Right atrium auricular region (tissue), 2 donors: ENCODE data around the gene ANKRD9. TPM values are rescaled to one million over a fixed set of nuclear protein-coding genes. Genes with fewer than 3 reads are reported as not detected.

Experiments used
- DNase-seq: peaks from one replicate; pipeline ENCODE4 v3.0.0-alpha.2; 2019; ENCODE audit warnings: low spot score
- H3K27ac ChIP-seq, 2 donors: fragments of 200-600 bp; sonication (generic); 1 replicate in 1 of 2; 2 replicates in 1 of 2; pipeline ENCODE4 v1.5.1; 2016 to 2019
- H3K27me3 ChIP-seq, 2 donors: fragments of 200-600 bp; sonication (generic); one replicate each; pipeline versions ENCODE4 v1.5.1 to v1.6.0; 2017 to 2019
- H3K36me3 ChIP-seq: fragments of 200-600 bp; sonication (generic); one replicate; pipeline ENCODE4 v1.5.1; 2016
- H3K4me1 ChIP-seq, 2 donors: fragments of 200-600 bp; sonication (generic); one replicate each; pipeline versions ENCODE4 v1.5.1 to v1.6.0; 2017 to 2019
- H3K4me3 ChIP-seq, 2 donors: fragments of 200-600 bp; sonication (generic); 1 replicate in 1 of 2; 2 replicates in 1 of 2; pipeline ENCODE4 v1.5.1; 2017 to 2019; ENCODE audit warnings: mild to moderate bottlenecking in 1 of 2, moderate library complexity in 1 of 2
- H3K9me3 ChIP-seq, 2 donors: fragments of 200-600 bp; sonication (generic); one replicate each; pipeline ENCODE4 v1.5.1; 2019
- CTCF ChIP-seq, 2 donors: fragments of 200-600 bp; sonication (generic); IDR thresholded peaks; one replicate each; pipeline ENCODE4 v1.5.1; 2019; ENCODE audit warnings: antibody characterized with exemption in 2 of 2
- total RNA-seq, 2 donors: library from RNA; depleted of rRNA; stranded (reverse); fragments of >200 nt; gene quantifications; one replicate each; pipeline ENCODE4 v1.1.0, GENCODE V29; 2016

The ANKRD9 gene
- total RNA-seq, 2 donors from 2014 or later: 144 to 158 TPM

- H3K27ac ChIP-seq: no peak overlapping the region
- no peak for TF ChIP-seq CTCF (IDR thresholded peaks at IDR 0.05)
- no peak overlapping the region for H3K4me3 ChIP-seq
- peaks cover 1% of the 10 kb centered on the region for H3K36me3 ChIP-seq
- no peaks in the 10 kb centered on the region for H3K9me3 ChIP-seq
- no peak for DNase-seq
- H3K4me1 ChIP-seq: no peaks in the 10 kb centered on the region
- no peaks in the 10 kb centered on the region for H3K27me3 ChIP-seq
These were observed 17.6 kb downstream of the ANKRD9 start for GRCh38 chr14:102491786-102492530.

GRCh38 chr14:102491366-102491765 is 18.2 kb downstream of the ANKRD9 start:
- Histone ChIP-seq H3K4me3 (no peak overlapping the region), H3K4me1 (no peaks in the 10 kb centered on the region), H3K9me3 (no peaks in the 10 kb centered on the region), H3K36me3 (no peaks in the 10 kb centered on the region), H3K27me3 (no peaks in the 10 kb centered on the region), H3K27ac (no peak overlapping the region)
- no peak for DNase-seq
- TF ChIP-seq CTCF (IDR thresholded peaks at IDR 0.05): no peak

GRCh38 chr14:102490456-102490855 is 19.1 kb downstream of the ANKRD9 start:
- DNase-seq: no peak
- no peak overlapping the region for H3K4me3 ChIP-seq
- no peak for TF ChIP-seq CTCF (IDR thresholded peaks at IDR 0.05)
- H3K27me3 ChIP-seq: no peaks in the 10 kb centered on the region
- no peaks in the 10 kb centered on the region for H3K9me3 ChIP-seq
- no peaks in the 10 kb centered on the region for H3K36me3 ChIP-seq
- H3K4me1 ChIP-seq: no peaks in the 10 kb centered on the region
- no peak overlapping the region for H3K27ac ChIP-seq

DNA sequence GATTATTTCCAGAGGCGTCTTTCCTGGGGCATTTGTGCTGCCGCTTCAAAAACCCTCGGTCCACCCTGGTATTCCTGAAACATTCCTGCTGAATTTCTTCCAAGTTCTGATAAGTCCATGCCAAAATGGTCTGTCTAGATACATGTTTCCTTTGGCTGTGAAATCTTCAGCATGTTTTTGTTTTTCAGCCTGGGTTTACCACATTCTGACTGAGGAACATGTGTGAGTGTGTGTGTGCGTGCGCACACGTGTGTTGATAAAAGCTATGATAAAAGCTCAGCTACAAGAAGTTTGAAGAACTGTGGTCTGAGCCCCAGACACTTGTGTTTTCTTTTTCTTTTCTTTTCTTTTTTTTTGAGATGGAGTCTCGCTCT is 22.4 kb downstream of the ANKRD9 start:
- no peak for DNase-seq
- Histone ChIP-seq H3K4me3 (no peak overlapping the region), H3K9me3 (no peaks in the 10 kb centered on the region), H3K27me3 (no peaks in the 10 kb centered on the region), H3K4me1 (no peaks in the 10 kb centered on the region), H3K36me3 (no peaks in the 10 kb centered on the region), H3K27ac (peak overlapping the region in 1 of 2 donors; percentile 32)
- no peak for TF ChIP-seq CTCF (IDR thresholded peaks at IDR 0.05)

DNA sequence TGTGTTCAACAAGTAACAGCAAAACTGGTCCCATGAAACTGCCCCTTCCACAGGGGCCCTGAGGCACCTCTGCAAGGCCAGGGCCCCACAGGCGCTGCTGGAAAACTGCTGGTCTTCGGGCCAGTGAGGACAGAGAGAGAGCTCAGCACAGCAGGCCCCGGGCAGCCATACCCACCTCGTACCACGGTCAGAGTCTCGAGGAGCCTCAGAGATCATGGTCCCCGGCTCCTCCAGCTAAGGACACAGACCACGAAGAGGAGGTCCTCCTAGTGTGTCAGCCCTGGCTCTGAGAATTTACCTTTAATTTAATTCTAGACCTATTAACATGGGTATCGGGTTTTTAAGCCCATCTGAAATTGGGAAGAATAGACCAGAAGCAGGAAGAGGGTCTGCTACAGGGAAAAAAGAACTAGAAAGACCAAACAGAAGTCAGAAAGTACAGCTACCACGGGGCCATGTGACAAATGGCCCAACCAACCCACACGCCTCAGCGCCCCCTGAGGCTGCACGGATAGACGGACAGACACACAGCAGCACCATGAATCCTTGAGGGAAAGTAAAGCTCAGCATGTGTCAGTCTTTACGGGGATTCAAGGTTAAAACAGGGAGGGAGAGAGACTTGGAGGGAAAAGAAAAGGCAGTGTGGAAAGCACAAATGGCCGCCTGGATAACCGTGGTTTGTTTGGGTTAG is 22.9 kb downstream of the ANKRD9 start:
- Histone ChIP-seq H3K36me3 (no peaks in the 10 kb centered on the region), H3K27ac (peak overlapping the region in 1 of 2 donors; percentile 32), H3K4me1 (no peaks in the 10 kb centered on the region), H3K4me3 (no peak overlapping the region), H3K9me3 (no peaks in the 10 kb centered on the region), H3K27me3 (no peaks in the 10 kb centered on the region)
- TF ChIP-seq CTCF (IDR thresholded peaks at IDR 0.05): no peak
- no peak for DNase-seq
